ENCODE results near the gene A2ML1. TPM values are rescaled to one million over a fixed set of nuclear protein-coding genes. Genes with fewer than 3 reads are reported as not detected.
"Not testable (repeated sequence)": the region's sequence is repeated elsewhere in the genome, so short reads cannot be mapped to it uniquely, and the experiment has no call there.

Gene A2ML1
- total RNA-seq, 2 experiments from 2014 or later, result not detected

GRCh38 chr12:8899830-8900229 lies 77.4 kb downstream of the A2ML1 start:
- CTCF ChIA-PET, result no interaction called here
- POLR2A ChIA-PET, result no interaction called here

- POLR2A ChIA-PET, result interaction anchor here (0.6 kb wide), 1 partner anchor 123 kb away, joined by 3 read pairs; no protein-coding TSS in a partner anchor
- CTCF ChIA-PET, result interaction anchor here (1.5 kb wide), 1 partner anchor 12 kb away, joined by 3 read pairs; no protein-coding TSS in a partner anchor
These were observed 80.3 kb downstream of the A2ML1 start for GRCh38 chr12:8902703-8903102.

GRCh38 chr12:8903646-8904045 lies 81.2 kb downstream of the A2ML1 start:
- CTCF ChIA-PET, result no interaction called here
- POLR2A ChIA-PET, result no interaction called here

- POLR2A ChIA-PET, result no interaction called here
These were observed 82.2 kb downstream of the A2ML1 start for GRCh38 chr12:8904665-8905064.

GRCh38 chr12:8905546-8905945 lies 83.1 kb downstream of the A2ML1 start:
- CTCF ChIA-PET, result interaction anchor here (1.0 kb wide), 1 partner anchor 144 kb away, joined by 3 read pairs; no protein-coding TSS in a partner anchor
- POLR2A ChIA-PET, result no interaction called here

More at GRCh38 chr12:8904665-8905064, 82.2 kb downstream of the A2ML1 start:
- CTCF ChIA-PET, result interaction anchor here (1.3 kb wide), 1 partner anchor 45 kb away, joined by 3 read pairs; the partner anchor contains the start of gene M6PR

GRCh38 chr12:8906266-8907180 lies 84.1 kb downstream of the A2ML1 start:
- CTCF ChIA-PET, result no interaction called here
- POLR2A ChIA-PET, result no interaction called here

GRCh38 chr12:8907513-8907912 lies 85.1 kb downstream of the A2ML1 start:
- CTCF ChIA-PET, result no interaction called here
- POLR2A ChIA-PET, result no interaction called here

- ChIA-PET POLR2A (no interaction called here), CTCF (interaction anchor here (0.7 to 0.8 kb wide), 2 partner anchors 10 to 253 kb away, joined by 3 read pairs; no protein-coding TSS in a partner anchor)
These were observed 87.3 kb downstream of the A2ML1 start for GRCh38 chr12:8909752-8910151.

- ChIA-PET CTCF (no interaction called here), POLR2A (no interaction called here)
These were observed 89.3 kb downstream of the A2ML1 start for GRCh38 chr12:8911606-8912268.

- CTCF ChIA-PET, result interaction anchor here (1.4 kb wide), 1 partner anchor 126 kb away, joined by 3 read pairs; no protein-coding TSS in a partner anchor
- POLR2A ChIA-PET, result no interaction called here
These were observed 90.5 kb downstream of the A2ML1 start for GRCh38 chr12:8912914-8913313.

- ChIA-PET CTCF (interaction anchor here (1.4 kb wide), 1 partner anchor 125 kb away, joined by 3 read pairs; no protein-coding TSS in a partner anchor), POLR2A (no interaction called here)
These were observed 91.2 kb downstream of the A2ML1 start for GRCh38 chr12:8913702-8914032.

GRCh38 chr12:8914033-8914715 lies 91.8 kb downstream of the A2ML1 start, which contains the start of gene PHC1:
PHC1 (plus strand) TSS chr12:8914509; CDS start chr12:8917678, 3,169 bp downstream.
- CTCF ChIA-PET, result interaction anchor here (0.8 to 1.4 kb wide), 3 partner anchors 78 to 257 kb away, joined by 3 read pairs; no protein-coding TSS in a partner anchor

GRCh38 chr12:8914716-8915526 lies 92.5 kb downstream of the A2ML1 start:
- CTCF ChIA-PET, result interaction anchor here (0.8 to 1.0 kb wide), 2 partner anchors 77 to 258 kb away, joined by 3 read pairs; no protein-coding TSS in a partner anchor
- POLR2A ChIA-PET, result interaction anchor here (0.5 to 1.0 kb wide), 2 partner anchors 35 to 77 kb away, joined by 4 to 5 read pairs; partner anchors contain the start of gene M6PR

More at GRCh38 chr12:8914033-8914715, 91.8 kb downstream of the A2ML1 start, which contains the start of gene PHC1:
- POLR2A ChIA-PET, result interaction anchor here (1.0 kb wide), 1 partner anchor 35 kb away, joined by 4 read pairs; the partner anchor contains the start of gene M6PR

GRCh38 chr12:8916154-8916553 lies 93.7 kb downstream of the A2ML1 start:
- ChIA-PET POLR2A (no interaction called here), CTCF (interaction anchor here (0.8 kb wide), 1 partner anchor 372 kb away, joined by 3 read pairs; no protein-coding TSS in a partner anchor)

- ChIA-PET POLR2A (no interaction called here), CTCF (no interaction called here)
These were observed 94.6 kb downstream of the A2ML1 start for GRCh38 chr12:8917031-8917430.

- POLR2A ChIA-PET, result no interaction called here
- CTCF ChIA-PET, result no interaction called here
These were observed 95.3 kb downstream of the A2ML1 start for GRCh38 chr12:8917751-8918150.

- POLR2A ChIA-PET, result not testable (repeated sequence)
- CTCF ChIA-PET, result interaction anchor here (0.6 to 1.5 kb wide), 2 partner anchors 10 to 30 kb away, joined by 3 to 4 read pairs; no protein-coding TSS in a partner anchor
These were observed 97.2 kb downstream of the A2ML1 start for GRCh38 chr12:8919643-8920042.

GRCh38 chr12:8922544-8922943 lies 100.1 kb downstream of the A2ML1 start:
- ChIA-PET POLR2A (no interaction called here), CTCF (no interaction called here)
